IMR-90 (cell line): ENCODE measurements around the gene RORB. TPM values are rescaled to one million over a fixed set of nuclear protein-coding genes. Genes with fewer than 3 reads are reported as not detected.

ENCODE experiments used
- ATAC-seq: fragments of 200-7000 bp; cut with Tn5 transposase; 2 replicates; pipeline ENCODE4 v1.9.1; 2020; ENCODE audit warnings: low read depth, mild to moderate bottlenecking, moderate library complexity
- BruUV-seq: library from RNA; stranded (reverse); fragments of 400-500 nt; replicated peaks from 2 replicates; lab custom pipeline; 2021; lab: Mats Ljungman, UMichigan
- CTCF ChIA-PET: fragments of 300-600 bp; formaldehyde crosslinking; extraction: SDS; loops from one replicate; lab custom pipeline; 2021; ENCODE audit warnings: antibody characterized with exemption; lab: Yijun Ruan, JAX
- POLR2A ChIA-PET: fragments of 300-600 bp; sonication (Branson Sonifier 250); formaldehyde crosslinking; loops from one replicate; lab custom pipeline; 2022; ENCODE audit warnings: antibody characterized with exemption; ENCODE audit not compliant: unreplicated experiment; lab: Charles Lee
- DNase-seq: peaks from one replicate; pipeline ENCODE4 v3.0.0; 2013
- H2AFZ ChIP-seq: replicated peaks from 2 replicates; pipeline ENCODE3; 2013; ENCODE audit warnings: low read length, mild to moderate bottlenecking; ENCODE audit not compliant: poor library complexity
- H2AK5ac ChIP-seq: 2 replicates; pipeline ENCODE4 v1.6.1; 2013; ENCODE audit warnings: low read depth, low read length, inconsistent platforms
- H2AK9ac ChIP-seq: replicated peaks from 2 replicates; pipeline ENCODE3; 2013; ENCODE audit warnings: mild to moderate bottlenecking, low read depth, low read length, moderate library complexity; ENCODE audit not compliant: poor library complexity
- H2BK120ac ChIP-seq: 2 replicates; pipeline ENCODE4 v1.6.1; 2013; ENCODE audit warnings: low read depth, low read length, inconsistent platforms
- H2BK15ac ChIP-seq: 3 replicates; pipeline ENCODE4 v1.6.1; 2013; ENCODE audit warnings: low read depth, low read length, inconsistent platforms
- H2BK20ac ChIP-seq: 2 replicates; pipeline ENCODE4 v1.6.1; 2013; ENCODE audit warnings: low read depth, mild to moderate bottlenecking, inconsistent platforms, low read length, moderate library complexity
- H2BK5ac ChIP-seq: 2 replicates; pipeline ENCODE4 v1.6.1; 2013; ENCODE audit warnings: mild to moderate bottlenecking, low read depth, low read length, inconsistent platforms; ENCODE audit not compliant: poor library complexity, severe bottlenecking
- H3K14ac ChIP-seq: replicated peaks from 2 replicates; pipeline ENCODE4 v1.6.1; 2013; ENCODE audit warnings: low read depth, low read length, inconsistent platforms
- H3K18ac ChIP-seq: 2 replicates; pipeline ENCODE4 v1.6.1; 2013; ENCODE audit warnings: low read depth, low read length, control low read depth
- H3K23ac ChIP-seq: 2 replicates; pipeline ENCODE4 v1.6.1; 2013; ENCODE audit warnings: low read depth, low read length, inconsistent platforms
- H3K27ac ChIP-seq: 2 replicates; pipeline ENCODE4 v1.5.1; 2013; ENCODE audit warnings: mild to moderate bottlenecking, control low read depth, low read length; ENCODE audit not compliant: insufficient read depth
- H3K27me3 ChIP-seq: 2 replicates; pipeline ENCODE4 v1.6.1; 2013; ENCODE audit warnings: low read length; ENCODE audit not compliant: control insufficient read depth, insufficient read depth
- H3K36me3 ChIP-seq: 2 replicates; pipeline ENCODE4 v1.6.1; 2013; ENCODE audit warnings: low read length, mixed read lengths; ENCODE audit not compliant: control insufficient read depth, insufficient read depth
- H3K4ac ChIP-seq: 2 replicates; pipeline ENCODE4 v1.6.1; 2013; ENCODE audit warnings: low read depth, low read length, inconsistent platforms
- H3K4me1 ChIP-seq: 2 replicates; pipeline ENCODE4 v1.6.1; 2013; ENCODE audit warnings: low read length, mixed read lengths; ENCODE audit not compliant: control insufficient read depth, insufficient read depth
- H3K4me2 ChIP-seq: 2 replicates; pipeline ENCODE4 v1.6.1; 2013; ENCODE audit warnings: low read depth, mild to moderate bottlenecking, control low read depth, low read length, moderate library complexity
- H3K4me3 ChIP-seq: 2 replicates; pipeline ENCODE4 v1.5.1; 2013; ENCODE audit warnings: low read depth, mild to moderate bottlenecking, control low read depth, low read length, moderate library complexity; ENCODE audit not compliant: insufficient read depth
- H3K56ac ChIP-seq: 2 replicates; pipeline ENCODE4 v1.6.1; 2013; ENCODE audit warnings: low read length, inconsistent platforms; ENCODE audit not compliant: insufficient read depth; ENCODE audit errors: extremely low read depth
- H3K79me1 ChIP-seq, 2 experiments: 2 replicates each; pipeline ENCODE4 v1.6.1; 2013; ENCODE audit warnings: low read length in 2 of 2, inconsistent platforms in 1 of 2, low read depth in 1 of 2
- H3K9ac ChIP-seq: 2 replicates; pipeline ENCODE4 v1.6.1; 2013; ENCODE audit warnings: low read depth, low read length, control low read depth
- H3K9me1 ChIP-seq: 2 replicates; pipeline ENCODE4 v1.6.1; 2013; ENCODE audit warnings: low read length, inconsistent platforms; ENCODE audit not compliant: insufficient read depth
- H3K9me3 ChIP-seq: 2 replicates; pipeline ENCODE4 v1.6.1; 2013; ENCODE audit warnings: low read length; ENCODE audit not compliant: control insufficient read depth, insufficient read depth
- H4K20me1 ChIP-seq: 2 replicates; pipeline ENCODE4 v1.6.1; 2013; ENCODE audit warnings: low read length, inconsistent platforms; ENCODE audit not compliant: insufficient read depth
- H4K5ac ChIP-seq: 2 replicates; pipeline ENCODE4 v1.6.1; 2013; ENCODE audit warnings: mild to moderate bottlenecking, low read depth, low read length, control low read depth
- H4K8ac ChIP-seq, 2 experiments: 2 replicates each; pipeline ENCODE4 v1.6.1; 2013; ENCODE audit warnings: low read depth in 2 of 2, low read length in 2 of 2, control low read depth in 1 of 2, inconsistent platforms in 1 of 2
- H4K91ac ChIP-seq: 2 replicates; pipeline ENCODE4 v1.6.1; 2013; ENCODE audit warnings: low read depth, low read length, inconsistent platforms; ENCODE audit not compliant: insufficient read depth
- MAZ ChIP-seq: IDR thresholded peaks from 2 replicates; pipeline ENCODE4 v1.6.1; 2012; ENCODE audit warnings: low read depth, mild to moderate bottlenecking, low read length, improper control_type of control experiment, moderate library complexity, borderline replicate concordance
- RAD21 ChIP-seq: IDR thresholded peaks from 2 replicates; pipeline ENCODE4 v1.6.1; 2012; ENCODE audit warnings: low read length, improper control_type of control experiment
- SMC3 ChIP-seq: fragments of 150-350 bp; IDR thresholded peaks from 2 replicates; pipeline ENCODE4 v1.6.1; 2016; ENCODE audit warnings: low read depth, mild to moderate bottlenecking, antibody characterized with exemption, low read length, moderate library complexity
- WGBS, 2 experiments: methylation state at CpG; one replicate each; pipeline versions ENCODE4 v1.1.5 to v1.1.7; 2013; ENCODE audit warnings: missing lambda C conversion rate in 2 of 2; ENCODE audit not compliant: insufficient read length in 1 of 2; ENCODE audit errors: extremely low coverage in 2 of 2; 5-methylcytosine and 5-hydroxymethylcytosine counted together
- dilution Hi-C: fragments of 300-500 bp; cut with HindIII; formaldehyde crosslinking; loops from one replicate; pipeline ENCODE4 v1.14.3; 2018; ENCODE audit warnings: low sequenced_read_pairs; ENCODE audit not compliant: unreplicated experiment
- in situ Hi-C: fragments of 300-500 bp; cut with MboI; formaldehyde crosslinking; loops from 3 replicates; pipeline ENCODE4 v1.14.3; 2019; ENCODE audit warnings: low sequenced_read_pairs, inconsistent platforms, mixed read lengths
- intact Hi-C: fragments of 100-400 bp; cut with micrococcal nuclease; formaldehyde crosslinking; loops from 2 replicates; pipeline ENCODE4 v1.10.0; 2022
- polyA plus RNA-seq, 3 experiments: library from polyadenylated mRNA; depleted of rRNA; stranded (reverse); fragments of >200 nt; gene quantifications; 2 replicates each; pipeline ENCODE4 v1.2.3, GENCODE V29; 2012; ENCODE audit warnings: low replicate concordance in 1 of 3
- total RNA-seq: library from RNA; depleted of rRNA; stranded (reverse); fragments of >200 nt; gene quantifications from 2 replicates; pipeline ENCODE4 v1.2.3, GENCODE V29; 2012
- TF ChIP-seq, protein P1 (sequence below): conservative IDR thresholded peaks from 2 replicates; pipeline ENCODE4 v1.5.1; 2012; ENCODE audit warnings: mild to moderate bottlenecking, low read depth, low read length, improper control_type of control experiment

The RORB gene
- total and polyA plus RNA-seq, 2 of the 4 experiments (the other 2 are of a cell fraction): not detected

DNA sequence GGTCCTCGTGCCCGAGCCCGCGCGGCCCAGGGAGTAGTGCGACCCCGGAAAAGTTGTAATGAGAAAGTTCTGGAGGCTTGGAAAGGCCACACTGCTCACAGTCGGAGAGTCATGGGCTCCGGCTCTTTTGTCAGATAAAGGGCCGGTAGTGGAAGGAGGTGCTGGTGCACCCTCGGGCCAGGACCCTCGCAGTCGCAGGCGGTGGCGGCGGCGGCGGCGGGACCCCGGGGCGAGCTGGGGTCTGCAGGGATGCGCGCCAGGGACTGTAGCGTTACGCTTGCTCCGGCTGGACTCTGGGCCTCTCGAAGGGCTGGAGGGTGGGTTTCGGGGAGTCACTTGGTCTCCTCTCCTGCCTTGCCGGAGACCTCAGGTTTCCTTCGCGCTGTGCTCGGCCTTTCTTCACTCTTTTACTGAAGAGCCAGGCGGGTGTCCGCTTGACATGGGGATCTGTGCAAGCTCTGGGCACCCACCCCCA is 1.5 kb downstream of the RORB start:
- Histone ChIP-seq H3K56ac (no peak overlapping the region), H3K14ac (no peak overlapping the region), H3K4ac (no peak overlapping the region), H2AK5ac (no peak overlapping the region), H2BK5ac (no peak overlapping the region), H3K27ac (no peak overlapping the region), H3K9ac (no peak overlapping the region), H3K27me3 (peaks cover 34% of the 10 kb centered on the region), H3K23ac (no peak overlapping the region), H2AFZ (peak overlapping the region; percentile 63), H2AK9ac (no peak overlapping the region), H3K18ac (no peak overlapping the region), H2BK15ac (no peak overlapping the region), H3K36me3 (no peaks in the 10 kb centered on the region), H4K8ac (no peak overlapping the region), H3K79me1 (no peaks in the 10 kb centered on the region), H4K20me1 (no peaks in the 10 kb centered on the region), H3K9me3 (no peaks in the 10 kb centered on the region), H3K4me2 (peak overlapping the region; percentile 42; the same call in 1 of the 2 replicates), H4K5ac (no peak overlapping the region), H3K4me1 (no peaks in the 10 kb centered on the region), H2BK20ac (no peak overlapping the region), H3K4me3 (no peak overlapping the region), H2BK120ac (no peak overlapping the region), H3K9me1 (no peaks in the 10 kb centered on the region), H4K91ac (no peak overlapping the region)
- ATAC-seq (no peak), DNase-seq (no peak)
- ChIA-PET CTCF (no interaction called here), POLR2A (no interaction called here)
- WGBS, 2 experiments: 4% methylated on average over 10 of the region's 34 CpGs; no CpG with 5 or more reads in 1 of the 2 experiments
- BruUV-seq: no TSS peak
- TF ChIP-seq RAD21 (no peak), SMC3 (no peak), MAZ (no peak)
- TF ChIP-seq, protein P1, sequence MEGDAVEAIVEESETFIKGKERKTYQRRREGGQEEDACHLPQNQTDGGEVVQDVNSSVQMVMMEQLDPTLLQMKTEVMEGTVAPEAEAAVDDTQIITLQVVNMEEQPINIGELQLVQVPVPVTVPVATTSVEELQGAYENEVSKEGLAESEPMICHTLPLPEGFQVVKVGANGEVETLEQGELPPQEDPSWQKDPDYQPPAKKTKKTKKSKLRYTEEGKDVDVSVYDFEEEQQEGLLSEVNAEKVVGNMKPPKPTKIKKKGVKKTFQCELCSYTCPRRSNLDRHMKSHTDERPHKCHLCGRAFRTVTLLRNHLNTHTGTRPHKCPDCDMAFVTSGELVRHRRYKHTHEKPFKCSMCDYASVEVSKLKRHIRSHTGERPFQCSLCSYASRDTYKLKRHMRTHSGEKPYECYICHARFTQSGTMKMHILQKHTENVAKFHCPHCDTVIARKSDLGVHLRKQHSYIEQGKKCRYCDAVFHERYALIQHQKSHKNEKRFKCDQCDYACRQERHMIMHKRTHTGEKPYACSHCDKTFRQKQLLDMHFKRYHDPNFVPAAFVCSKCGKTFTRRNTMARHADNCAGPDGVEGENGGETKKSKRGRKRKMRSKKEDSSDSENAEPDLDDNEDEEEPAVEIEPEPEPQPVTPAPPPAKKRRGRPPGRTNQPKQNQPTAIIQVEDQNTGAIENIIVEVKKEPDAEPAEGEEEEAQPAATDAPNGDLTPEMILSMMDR: no peak
- in situ Hi-C loops (no loop called here), intact Hi-C loops (no loop called here), dilution Hi-C loops (no loop called here)
